Measurements from ENCODE around the gene SULT1C2. TPM values are rescaled to one million over a fixed set of nuclear protein-coding genes. Genes with fewer than 3 reads are reported as not detected.

Gene SULT1C2
- total and polyA plus RNA-seq, 10 of the 15 experiments (the other 5 are each of a cell fraction or from before 2014, with no cell fraction given): 0.03 to 0.07 (median 0.04) TPM; not detected in 7

DNA sequence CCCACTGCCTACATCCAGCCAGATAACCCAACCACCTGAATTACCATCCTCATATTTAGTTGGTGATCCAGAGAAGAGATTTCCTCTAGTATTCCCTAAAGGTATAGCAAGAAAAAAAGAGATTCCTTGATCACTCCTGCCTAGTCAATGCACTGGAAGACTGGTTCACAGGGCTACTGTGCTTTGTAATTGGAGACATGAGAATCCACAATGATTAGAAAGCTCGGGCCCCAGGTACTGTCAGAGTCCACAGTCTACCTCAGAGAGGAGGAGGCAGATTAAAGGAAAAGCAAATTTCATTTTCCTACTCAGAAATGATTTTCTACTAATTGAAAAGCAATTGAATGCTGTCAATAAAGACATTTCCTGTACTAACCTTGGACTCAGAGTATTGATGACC lies 26.7 kb upstream of the SULT1C2 start:
- no peak for ATAC-seq
- DNase-seq (ENCODE audit: low read depth, low spot score): no peak
- Histone ChIP-seq H3K4me2 (ENCODE audit: control insufficient read depth, insufficient read depth) (no peak overlapping the region), H3K27ac (ENCODE audit: control insufficient read depth, insufficient read depth) (no peak overlapping the region), H3K79me2 (ENCODE audit: control insufficient read depth, insufficient read depth, low read length) (no peaks in the 10 kb centered on the region), H3K4me1 (ENCODE audit: control insufficient read depth, insufficient read depth, low read length) (no peaks in the 10 kb centered on the region), H3K27me3 (replicated peaks in 1 of 2; ENCODE audit: control insufficient read depth in 2 of 2, insufficient read depth in 2 of 2, low read length in 1 of 2) (no peaks in the 10 kb centered on the region), H3K36me3 (ENCODE audit: control insufficient read depth in 2 of 2, insufficient read depth in 2 of 2, low read length in 1 of 2) (no peaks in the 10 kb centered on the region), H3K9me3 (replicated peaks; ENCODE audit: control insufficient read depth, insufficient read depth, low read length) (no peaks in the 10 kb centered on the region), H2AFZ (ENCODE audit: control insufficient read depth, low read depth, low read length) (no peak overlapping the region), H3K9ac (ENCODE audit: control insufficient read depth, insufficient read depth, low read length) (no peak overlapping the region), H4K20me1 (ENCODE audit: control insufficient read depth, insufficient read depth) (no peaks in the 10 kb centered on the region), H3K4me3 (no peak overlapping the region)
- ChIA-PET POLR2A (no interaction called here), RAD21 (ENCODE audit: unreplicated experiment) (no interaction called here), CTCF (interaction anchor here (1.0 kb wide), 1 partner anchor 29 kb away, joined by 3 read pairs; no protein-coding TSS in a partner anchor), SMC1A (ENCODE audit: uncharacterized antibody, unreplicated experiment) (no interaction called here)
- in situ Hi-C loops (cut with MboI): no loop called here
- WGBS (ENCODE audit: insufficient coverage, insufficient replicate concordance, low lambda C conversion rate, missing lambda C conversion rate): 0% methylated on average over 1 of the region's 1 CpG
- no TSS peak for BruUV-seq (replicated peaks)
- FAIRE-seq: no peak
- intact Hi-C loops (cut with micrococcal nuclease; ENCODE audit: unreplicated experiment): no loop called here
- TF ChIP-seq PAX5 (IDR thresholded peaks at IDR 0.05; ENCODE audit: borderline replicate concordance, low read depth, low read length) (no peak), GABPA (IDR thresholded peaks at IDR 0.05; ENCODE audit: low read depth) (no peak), IKZF2 (IDR thresholded peaks at IDR 0.05) (no peak), BCLAF1 (IDR thresholded peaks at IDR 0.05) (no peak), MXI1 (IDR thresholded peaks at IDR 0.05; ENCODE audit: low read depth, low read length) (no peak), USF1 (IDR thresholded peaks at IDR 0.05; ENCODE audit: borderline replicate concordance, extremely low read length, insufficient read depth, low read depth, low read length) (no peak), JUND (IDR thresholded peaks at IDR 0.05; ENCODE audit: low read depth, low read length) (no peak)
